Trophoblast cell (in vitro differentiated cells and primary cell): ENCODE measurements around the gene PRKN.

ENCODE experiments used
- DNase-seq, 2 donors: peaks; one replicate each; pipeline ENCODE4 v3.0.0-alpha.2; 2016
- H2AFZ ChIP-seq: 2 replicates; pipeline ENCODE4 v1.6.1; 2013; ENCODE audit warnings: low read length, moderate library complexity, mild to moderate bottlenecking; ENCODE audit not compliant: insufficient read depth, poor library complexity
- H2AK5ac ChIP-seq: 2 replicates; pipeline ENCODE4 v1.6.1; 2013; ENCODE audit warnings: mild to moderate bottlenecking, low read length
- H2BK120ac ChIP-seq: 2 replicates; pipeline ENCODE4 v1.6.1; 2013; ENCODE audit warnings: low read length, mild to moderate bottlenecking, moderate library complexity; ENCODE audit not compliant: insufficient read depth, poor library complexity
- H2BK12ac ChIP-seq: 2 replicates; pipeline ENCODE4 v1.6.1; 2013; ENCODE audit warnings: mild to moderate bottlenecking, low read length, moderate library complexity
- H2BK5ac ChIP-seq: 2 replicates; pipeline ENCODE4 v1.6.1; 2013; ENCODE audit warnings: low read length, low read depth, moderate library complexity, mild to moderate bottlenecking; ENCODE audit not compliant: poor library complexity
- H3K14ac ChIP-seq: 2 replicates; pipeline ENCODE4 v1.6.1; 2013; ENCODE audit warnings: mild to moderate bottlenecking, low read length
- H3K18ac ChIP-seq: 2 replicates; pipeline ENCODE4 v1.6.1; 2013; ENCODE audit warnings: mild to moderate bottlenecking, low read length
- H3K23ac ChIP-seq: 2 replicates; pipeline ENCODE4 v1.6.1; 2013; ENCODE audit warnings: low read length
- H3K27ac ChIP-seq: 2 replicates; pipeline ENCODE4 v1.5.1; 2013; ENCODE audit warnings: low read depth, mild to moderate bottlenecking, inconsistent platforms, low read length, moderate library complexity
- H3K27me3 ChIP-seq: 2 replicates; pipeline ENCODE4 v1.6.1; 2013; ENCODE audit warnings: inconsistent platforms, mild to moderate bottlenecking, low read length, moderate library complexity; ENCODE audit not compliant: insufficient read depth
- H3K36me3 ChIP-seq, 2 experiments: 1 replicate in 1 of 2; 2 replicates in 1 of 2; pipeline ENCODE4 v1.6.1; 2013; ENCODE audit warnings: low read length in 2 of 2, mild to moderate bottlenecking in 2 of 2, moderate library complexity in 1 of 2; ENCODE audit not compliant: insufficient read depth in 2 of 2, control insufficient read depth in 1 of 2
- H3K4ac ChIP-seq: 2 replicates; pipeline ENCODE4 v1.6.1; 2013; ENCODE audit warnings: low read depth, mild to moderate bottlenecking, low read length, moderate library complexity
- H3K4me1 ChIP-seq, 2 experiments: 1 replicate in 1 of 2; 2 replicates in 1 of 2; pipeline ENCODE4 v1.6.1; 2013; ENCODE audit warnings: low read length in 2 of 2, mild to moderate bottlenecking in 2 of 2, moderate library complexity in 1 of 2; ENCODE audit not compliant: insufficient read depth in 2 of 2, control insufficient read depth in 1 of 2
- H3K4me2 ChIP-seq: 2 replicates; pipeline ENCODE4 v1.6.1; 2013; ENCODE audit warnings: inconsistent platforms, mild to moderate bottlenecking, low read length, moderate library complexity
- H3K4me3 ChIP-seq: 2 replicates; pipeline ENCODE4 v1.5.1; 2013; ENCODE audit warnings: mild to moderate bottlenecking, low read depth, low read length, inconsistent platforms
- H3K79me1 ChIP-seq: one replicate; pipeline ENCODE4 v1.6.1; 2013; ENCODE audit warnings: low read length
- H3K79me2 ChIP-seq: 2 replicates; pipeline ENCODE4 v1.6.1; 2013; ENCODE audit warnings: low read length, mild to moderate bottlenecking; ENCODE audit not compliant: control insufficient read depth, insufficient read depth, poor library complexity
- H3K9ac ChIP-seq: 2 replicates; pipeline ENCODE4 v1.6.1; 2013; ENCODE audit warnings: mild to moderate bottlenecking, low read length
- H3K9me3 ChIP-seq: 2 replicates; pipeline ENCODE4 v1.6.1; 2013; ENCODE audit warnings: low read depth, mild to moderate bottlenecking, control low read depth, inconsistent platforms, low read length; ENCODE audit not compliant: insufficient read depth
- H4K12ac ChIP-seq: 2 replicates; pipeline ENCODE4 v1.6.1; 2013; ENCODE audit warnings: low read depth, mild to moderate bottlenecking, low read length, moderate library complexity
- H4K8ac ChIP-seq: 2 replicates; pipeline ENCODE4 v1.6.1; 2013; ENCODE audit warnings: low read depth, mild to moderate bottlenecking, low read length, moderate library complexity
- H4K91ac ChIP-seq: one replicate; pipeline ENCODE4 v1.6.1; 2013; ENCODE audit warnings: low read depth, mild to moderate bottlenecking, low read length, moderate library complexity
- WGBS: extraction: QIAGEN DNeasy Blood & Tissue Kit; methylation state at CpG from one replicate; pipeline ENCODE4 v1.1.7; 2013; ENCODE audit warnings: missing lambda C conversion rate; ENCODE audit not compliant: insufficient read length, insufficient coverage; ENCODE audit errors: extremely low coverage; 5-methylcytosine and 5-hydroxymethylcytosine counted together

PRKN gene

GRCh38 chr6:161908872-161909271 is 818.7 kb downstream of the PRKN start:
- Histone ChIP-seq H4K8ac (no peak overlapping the region), H3K4me2 (no peak overlapping the region)
- WGBS = no CpG with 5 or more reads among the region's 7 CpGs

DNA sequence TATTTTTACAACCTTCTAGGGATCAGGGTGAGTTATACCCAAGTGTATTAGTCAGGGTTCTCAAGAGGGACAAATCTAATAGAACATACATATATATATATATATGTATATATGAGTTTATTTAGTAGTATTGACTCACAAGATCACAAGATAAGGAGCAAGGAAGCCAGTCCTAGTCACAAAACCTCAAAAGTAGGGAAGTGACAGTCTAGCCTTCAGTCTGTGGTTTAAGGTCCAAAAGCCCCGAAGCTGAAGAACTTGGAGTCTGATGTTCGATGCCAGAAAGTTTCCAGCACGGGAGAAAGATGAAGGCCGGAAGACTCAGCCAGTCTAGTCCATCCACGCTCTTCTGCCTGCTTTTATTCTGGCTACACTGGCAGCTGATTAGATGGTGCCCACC is 821.0 kb downstream of the PRKN start:
- no peak for DNase-seq
- no peak overlapping the region for H2BK120ac ChIP-seq
- H3K4me1 ChIP-seq = no peaks in the 10 kb centered on the region
- no peak overlapping the region for H2BK12ac ChIP-seq
- no peak overlapping the region for H3K14ac ChIP-seq
- H3K79me1 ChIP-seq = no peaks in the 10 kb centered on the region
- no peak overlapping the region for H3K18ac ChIP-seq
- H2AFZ ChIP-seq = no peak overlapping the region
- no peak overlapping the region for H2BK5ac ChIP-seq
- H3K4me3 ChIP-seq = no peak overlapping the region
- H3K23ac ChIP-seq = no peak overlapping the region
- H3K27ac ChIP-seq = no peak overlapping the region
- no peak overlapping the region for H3K4ac ChIP-seq
- no peak overlapping the region for H4K91ac ChIP-seq
- H3K9ac ChIP-seq = no peak overlapping the region
- no peak overlapping the region for H2AK5ac ChIP-seq
- H3K4me2 ChIP-seq = no peak overlapping the region
- H3K27me3 ChIP-seq = no peaks in the 10 kb centered on the region
- no peaks in the 10 kb centered on the region for H3K36me3 ChIP-seq
- H3K9me3 ChIP-seq = no peaks in the 10 kb centered on the region
- no peak overlapping the region for H4K12ac ChIP-seq
- H4K8ac ChIP-seq = no peak overlapping the region
- no CpG with 5 or more reads among the region's 5 CpGs for WGBS
- H3K79me2 ChIP-seq = no peaks in the 10 kb centered on the region

More at GRCh38 chr6:161908872-161909271, 818.7 kb downstream of the PRKN start:
- H3K79me2 ChIP-seq = no peaks in the 10 kb centered on the region
- H2AFZ ChIP-seq = no peak overlapping the region
- H3K4me1 ChIP-seq = no peaks in the 10 kb centered on the region
- no peak overlapping the region for H3K18ac ChIP-seq
- H4K12ac ChIP-seq = no peak overlapping the region
- no peak overlapping the region for H3K9ac ChIP-seq
- H3K4ac ChIP-seq = no peak overlapping the region
- H2BK12ac ChIP-seq = no peak overlapping the region
- H3K27me3 ChIP-seq = no peaks in the 10 kb centered on the region
- no peak overlapping the region for H3K14ac ChIP-seq
- H2BK120ac ChIP-seq = no peak overlapping the region
- H3K4me3 ChIP-seq = no peak overlapping the region
- no peak overlapping the region for H3K27ac ChIP-seq
- H3K36me3 ChIP-seq = no peaks in the 10 kb centered on the region
- H2AK5ac ChIP-seq = no peak overlapping the region
- H3K79me1 ChIP-seq = no peaks in the 10 kb centered on the region
- H4K91ac ChIP-seq = no peak overlapping the region
- DNase-seq = no peak
- no peak overlapping the region for H3K23ac ChIP-seq
- no peak overlapping the region for H2BK5ac ChIP-seq
- H3K9me3 ChIP-seq = no peaks in the 10 kb centered on the region

DNA sequence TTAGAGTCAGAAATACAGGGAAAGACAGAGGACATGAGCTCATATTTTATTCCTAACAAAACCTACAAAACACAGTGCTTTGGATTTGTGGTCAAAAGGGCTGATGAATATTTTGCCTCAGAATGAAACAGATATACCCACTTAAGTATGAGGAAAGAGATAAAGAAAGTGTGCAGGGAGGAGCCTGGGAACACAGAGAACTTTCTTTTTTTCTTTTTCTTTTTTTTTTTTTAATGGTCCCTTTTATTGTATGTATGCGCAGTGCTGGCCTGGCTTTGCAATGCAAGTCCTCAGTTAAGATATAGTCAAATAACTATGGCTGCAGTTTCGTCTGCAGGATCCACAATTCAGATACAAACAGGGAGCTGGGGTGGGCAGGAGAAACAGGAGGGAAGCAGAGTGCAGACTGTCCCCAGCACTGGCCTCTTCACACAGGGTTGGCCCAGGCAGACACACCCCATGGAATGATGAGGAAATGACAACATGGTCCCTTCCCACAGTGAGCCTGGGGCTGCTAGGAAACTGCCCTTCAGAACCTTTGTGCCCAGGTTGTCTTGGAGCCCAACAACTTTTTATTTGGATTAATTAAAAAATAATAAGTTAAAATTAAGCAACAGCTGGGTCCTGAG is 823.9 kb downstream of the PRKN start:
- H2BK12ac ChIP-seq = no peak overlapping the region
- H3K4me1 ChIP-seq = no peaks in the 10 kb centered on the region
- no peak overlapping the region for H4K8ac ChIP-seq
- no peak overlapping the region for H3K18ac ChIP-seq
- no peak overlapping the region for H3K23ac ChIP-seq
- no peak overlapping the region for H4K91ac ChIP-seq
- no peak overlapping the region for H2AFZ ChIP-seq
- WGBS = no CpG with 5 or more reads among the region's 2 CpGs
- H2AK5ac ChIP-seq = no peak overlapping the region
- no peaks in the 10 kb centered on the region for H3K27me3 ChIP-seq
- H3K27ac ChIP-seq = no peak overlapping the region
- DNase-seq = no peak
- no peak overlapping the region for H3K4me3 ChIP-seq
- H3K4ac ChIP-seq = no peak overlapping the region
- no peak overlapping the region for H4K12ac ChIP-seq
- H3K9me3 ChIP-seq = no peaks in the 10 kb centered on the region
- no peaks in the 10 kb centered on the region for H3K79me2 ChIP-seq
- H3K79me1 ChIP-seq = no peaks in the 10 kb centered on the region
- H3K4me2 ChIP-seq = no peak overlapping the region
- no peak overlapping the region for H2BK5ac ChIP-seq
- H2BK120ac ChIP-seq = no peak overlapping the region
- no peaks in the 10 kb centered on the region for H3K36me3 ChIP-seq
- H3K14ac ChIP-seq = no peak overlapping the region
- no peak overlapping the region for H3K9ac ChIP-seq

- Histone ChIP-seq H3K9ac (no peak overlapping the region), H3K9me3 (no peaks in the 10 kb centered on the region), H3K36me3 (no peaks in the 10 kb centered on the region), H3K23ac (no peak overlapping the region), H3K14ac (no peak overlapping the region), H3K79me1 (no peaks in the 10 kb centered on the region), H4K8ac (no peak overlapping the region), H4K12ac (no peak overlapping the region), H2AFZ (no peak overlapping the region), H3K4me3 (no peak overlapping the region), H3K79me2 (no peaks in the 10 kb centered on the region), H2AK5ac (no peak overlapping the region), H3K4ac (no peak overlapping the region), H2BK5ac (no peak overlapping the region), H4K91ac (no peak overlapping the region), H2BK120ac (no peak overlapping the region), H3K27me3 (no peaks in the 10 kb centered on the region), H3K4me2 (no peak overlapping the region), H3K4me1 (no peaks in the 10 kb centered on the region), H3K27ac (no peak overlapping the region), H2BK12ac (no peak overlapping the region), H3K18ac (no peak overlapping the region)
- no CpG with 5 or more reads among the region's 16 CpGs for WGBS
- DNase-seq = no peak
These were observed 825.7 kb downstream of the PRKN start for GRCh38 chr6:161901740-161902426.
